ENCODE measurements around the gene CFAP68. TPM values are rescaled to one million over a fixed set of nuclear protein-coding genes. Genes with fewer than 3 reads are reported as not detected.

The CFAP68 gene
- total and polyA plus RNA-seq, 9 of the 15 experiments (the other 6 are each of a cell fraction or from before 2014, with no cell fraction given), result 22.8 to 72.3 (median 52.5) TPM

DNA sequence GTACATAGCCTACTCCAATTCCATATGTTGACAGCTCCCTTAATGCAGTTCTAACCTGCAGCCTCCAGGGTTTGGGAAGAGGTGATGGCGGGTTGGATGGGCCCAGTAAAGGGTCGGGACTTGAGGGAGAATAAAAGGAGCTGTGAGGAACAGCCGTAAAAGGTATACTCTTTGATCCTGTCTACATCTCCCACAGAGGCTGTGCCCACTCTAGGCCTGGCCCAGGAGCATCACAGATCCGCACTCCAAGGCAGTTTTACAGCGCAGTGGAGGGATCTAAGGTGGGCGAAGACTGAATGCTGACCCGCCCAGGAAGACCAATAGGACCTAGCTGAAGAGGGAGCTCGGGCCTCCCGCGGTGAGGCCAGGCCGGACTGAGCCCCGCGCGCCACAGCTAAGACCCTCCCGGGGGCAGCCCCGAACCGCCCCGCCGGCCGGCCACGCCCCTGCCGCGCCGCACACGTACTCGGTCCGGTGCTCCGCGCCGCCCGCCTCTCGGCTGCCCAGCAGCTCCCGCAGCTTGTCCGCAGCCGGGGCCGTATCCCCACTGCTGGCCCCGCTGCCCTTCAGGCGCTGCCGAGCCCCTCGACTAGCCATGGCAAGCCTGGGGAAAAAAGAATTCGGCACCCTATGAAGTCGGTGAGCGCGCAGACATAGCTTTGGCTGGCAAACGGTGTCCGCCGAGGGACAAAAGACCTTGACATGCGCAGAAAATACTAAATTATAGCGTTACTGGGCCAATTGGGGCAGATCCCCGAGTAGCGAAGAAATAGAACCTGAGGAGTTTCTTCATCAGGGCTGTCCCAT, 8.3 kb upstream of the CFAP68 start, which contains the start of gene ALG9 (continued):
- TF ChIP-seq TOE1 (IDR thresholded peaks at IDR 0.05; ENCODE audit: borderline replicate concordance) (peak; percentile 88), TOE1 (CRISPR knock-in tag; IDR thresholded peaks at IDR 0.05; ENCODE audit: borderline replicate concordance, low read depth) (no peak), ZNF23 (CRISPR knock-in tag; IDR thresholded peaks at IDR 0.05) (no peak), SIN3A (IDR thresholded peaks at IDR 0.05; ENCODE audit: borderline replicate concordance in 2 of 2, control insufficient read depth in 1 of 2, low read depth in 2 of 2, low read length in 2 of 2) (peak in 1 of 2 experiments; percentile 56; a peak in 1 of 4 replicates), LARP7 (IDR thresholded peaks at IDR 0.05) (0 out of 2 replicates have a peak, but pooled peaks have one; percentile 29), DIDO1 (tag; IDR thresholded peaks at IDR 0.05; ENCODE audit: low read depth) (peak; percentile 49; the same call in 1 of the 2 replicates), POLR2G (IDR thresholded peaks at IDR 0.05; ENCODE audit: low read depth, low read length) (peak; percentile 87), SIN3B (IDR thresholded peaks at IDR 0.05; ENCODE audit: low read depth) (peak; percentile 81)
- TF ChIP-seq, protein P1, sequence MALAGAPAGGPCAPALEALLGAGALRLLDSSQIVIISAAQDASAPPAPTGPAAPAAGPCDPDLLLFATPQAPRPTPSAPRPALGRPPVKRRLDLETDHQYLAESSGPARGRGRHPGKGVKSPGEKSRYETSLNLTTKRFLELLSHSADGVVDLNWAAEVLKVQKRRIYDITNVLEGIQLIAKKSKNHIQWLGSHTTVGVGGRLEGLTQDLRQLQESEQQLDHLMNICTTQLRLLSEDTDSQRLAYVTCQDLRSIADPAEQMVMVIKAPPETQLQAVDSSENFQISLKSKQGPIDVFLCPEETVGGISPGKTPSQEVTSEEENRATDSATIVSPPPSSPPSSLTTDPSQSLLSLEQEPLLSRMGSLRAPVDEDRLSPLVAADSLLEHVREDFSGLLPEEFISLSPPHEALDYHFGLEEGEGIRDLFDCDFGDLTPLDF (CRISPR knock-in tag; IDR thresholded peaks at IDR 0.05), result peak; percentile 66
- TF ChIP-seq, protein P2, sequence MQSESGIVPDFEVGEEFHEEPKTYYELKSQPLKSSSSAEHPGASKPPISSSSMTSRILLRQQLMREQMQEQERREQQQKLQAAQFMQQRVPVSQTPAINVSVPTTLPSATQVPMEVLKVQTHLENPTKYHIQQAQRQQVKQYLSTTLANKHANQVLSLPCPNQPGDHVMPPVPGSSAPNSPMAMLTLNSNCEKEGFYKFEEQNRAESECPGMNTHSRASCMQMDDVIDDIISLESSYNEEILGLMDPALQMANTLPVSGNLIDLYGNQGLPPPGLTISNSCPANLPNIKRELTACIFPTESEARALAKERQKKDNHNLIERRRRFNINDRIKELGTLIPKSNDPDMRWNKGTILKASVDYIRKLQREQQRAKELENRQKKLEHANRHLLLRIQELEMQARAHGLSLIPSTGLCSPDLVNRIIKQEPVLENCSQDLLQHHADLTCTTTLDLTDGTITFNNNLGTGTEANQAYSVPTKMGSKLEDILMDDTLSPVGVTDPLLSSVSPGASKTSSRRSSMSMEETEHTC (IDR thresholded peaks at IDR 0.05), result 0 out of 2 replicates have a peak, but pooled peaks have one; percentile 24
- TF ChIP-seq, protein P3, sequence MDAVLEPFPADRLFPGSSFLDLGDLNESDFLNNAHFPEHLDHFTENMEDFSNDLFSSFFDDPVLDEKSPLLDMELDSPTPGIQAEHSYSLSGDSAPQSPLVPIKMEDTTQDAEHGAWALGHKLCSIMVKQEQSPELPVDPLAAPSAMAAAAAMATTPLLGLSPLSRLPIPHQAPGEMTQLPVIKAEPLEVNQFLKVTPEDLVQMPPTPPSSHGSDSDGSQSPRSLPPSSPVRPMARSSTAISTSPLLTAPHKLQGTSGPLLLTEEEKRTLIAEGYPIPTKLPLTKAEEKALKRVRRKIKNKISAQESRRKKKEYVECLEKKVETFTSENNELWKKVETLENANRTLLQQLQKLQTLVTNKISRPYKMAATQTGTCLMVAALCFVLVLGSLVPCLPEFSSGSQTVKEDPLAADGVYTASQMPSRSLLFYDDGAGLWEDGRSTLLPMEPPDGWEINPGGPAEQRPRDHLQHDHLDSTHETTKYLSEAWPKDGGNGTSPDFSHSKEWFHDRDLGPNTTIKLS (IDR thresholded peaks at IDR 0.05; ENCODE audit: borderline replicate concordance, low read depth), result peak; percentile 72; the same call in 1 of the 2 replicates
- TF ChIP-seq, protein P4, sequence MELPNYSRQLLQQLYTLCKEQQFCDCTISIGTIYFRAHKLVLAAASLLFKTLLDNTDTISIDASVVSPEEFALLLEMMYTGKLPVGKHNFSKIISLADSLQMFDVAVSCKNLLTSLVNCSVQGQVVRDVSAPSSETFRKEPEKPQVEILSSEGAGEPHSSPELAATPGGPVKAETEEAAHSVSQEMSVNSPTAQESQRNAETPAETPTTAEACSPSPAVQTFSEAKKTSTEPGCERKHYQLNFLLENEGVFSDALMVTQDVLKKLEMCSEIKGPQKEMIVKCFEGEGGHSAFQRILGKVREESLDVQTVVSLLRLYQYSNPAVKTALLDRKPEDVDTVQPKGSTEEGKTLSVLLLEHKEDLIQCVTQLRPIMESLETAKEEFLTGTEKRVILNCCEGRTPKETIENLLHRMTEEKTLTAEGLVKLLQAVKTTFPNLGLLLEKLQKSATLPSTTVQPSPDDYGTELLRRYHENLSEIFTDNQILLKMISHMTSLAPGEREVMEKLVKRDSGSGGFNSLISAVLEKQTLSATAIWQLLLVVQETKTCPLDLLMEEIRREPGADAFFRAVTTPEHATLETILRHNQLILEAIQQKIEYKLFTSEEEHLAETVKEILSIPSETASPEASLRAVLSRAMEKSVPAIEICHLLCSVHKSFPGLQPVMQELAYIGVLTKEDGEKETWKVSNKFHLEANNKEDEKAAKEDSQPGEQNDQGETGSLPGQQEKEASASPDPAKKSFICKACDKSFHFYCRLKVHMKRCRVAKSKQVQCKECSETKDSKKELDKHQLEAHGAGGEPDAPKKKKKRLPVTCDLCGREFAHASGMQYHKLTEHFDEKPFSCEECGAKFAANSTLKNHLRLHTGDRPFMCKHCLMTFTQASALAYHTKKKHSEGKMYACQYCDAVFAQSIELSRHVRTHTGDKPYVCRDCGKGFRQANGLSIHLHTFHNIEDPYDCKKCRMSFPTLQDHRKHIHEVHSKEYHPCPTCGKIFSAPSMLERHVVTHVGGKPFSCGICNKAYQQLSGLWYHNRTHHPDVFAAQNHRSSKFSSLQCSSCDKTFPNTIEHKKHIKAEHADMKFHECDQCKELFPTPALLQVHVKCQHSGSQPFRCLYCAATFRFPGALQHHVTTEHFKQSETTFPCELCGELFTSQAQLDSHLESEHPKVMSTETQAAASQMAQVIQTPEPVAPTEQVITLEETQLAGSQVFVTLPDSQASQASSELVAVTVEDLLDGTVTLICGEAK (IDR thresholded peaks at IDR 0.05), result 0 out of 2 replicates have a peak, but pooled peaks have one; percentile 6
- TF ChIP-seq, protein P4 (CRISPR knock-in tag; IDR thresholded peaks at IDR 0.05), result no peak
